Ovary (tissue), 9 donors: Measurements from ENCODE around the gene GDPGP1. TPM values are rescaled to one million over a fixed set of nuclear protein-coding genes. Genes with fewer than 3 reads are reported as not detected.

Experiments
- DNase-seq, 5 donors: peaks; one replicate each; pipeline ENCODE4 v3.0.0-alpha.2; 2019 to 2020
- H3K27ac ChIP-seq, 2 donors: fragments of 200-600 bp; one replicate each; pipeline versions ENCODE4 v1.5.1 to v1.8.0; 2019 to 2022
- H3K27me3 ChIP-seq: fragments of 200-600 bp; one replicate; pipeline ENCODE4 v1.8.0; 2022
- H3K36me3 ChIP-seq: fragments of 200-600 bp; sonication (generic); one replicate; pipeline ENCODE4 v1.5.1; 2019
- H3K4me1 ChIP-seq: one replicate; pipeline ENCODE4 v1.8.1; 2013; ENCODE audit warnings: mild to moderate bottlenecking, moderate library complexity; ENCODE audit not compliant: insufficient read depth
- H3K4me3 ChIP-seq: fragments of 200-600 bp; sonication (generic); one replicate; pipeline ENCODE4 v1.5.1; 2017
- H3K9me3 ChIP-seq, 2 donors: fragments of 200-600 bp in 1 of 2; sonication (generic) in 1 of 2; one replicate each; pipeline versions ENCODE4 v1.5.1 to v1.8.1; 2013 to 2019; ENCODE audit warnings: mild to moderate bottlenecking in 1 of 2, moderate library complexity in 1 of 2
- CTCF ChIP-seq, 3 donors: fragments of 450-650 bp in 2 of 3; fragments of 200-600 bp in 1 of 3; IDR thresholded peaks; one replicate each; pipeline versions ENCODE4 v1.5.1 to v1.8.0; 2016 to 2022; ENCODE audit warnings: antibody characterized with exemption in 3 of 3, mild to moderate bottlenecking in 1 of 3
- EP300 ChIP-seq: sonication (generic); formaldehyde crosslinking; IDR thresholded peaks from one replicate; pipeline ENCODE4 v1.6.1; 2017; ENCODE audit warnings: antibody characterized with exemption
- POLR2A ChIP-seq: fragments of 450-650 bp; IDR thresholded peaks from one replicate; pipeline ENCODE4 v1.6.1; 2017; ENCODE audit warnings: antibody characterized with exemption, mild to moderate bottlenecking, moderate library complexity
- WGBS, 3 donors: extraction: QIAGEN DNeasy Blood & Tissue Kit in 1 of 3; methylation state at CpG; one replicate each; pipeline versions ENCODE4 v1.1.5 to v1.1.7; 2013 to 2017; 5-methylcytosine and 5-hydroxymethylcytosine counted together
- intact Hi-C, 4 donors: fragments of 100-400 bp; cut with DNase I; formaldehyde crosslinking; loops; one replicate each; pipeline versions ENCODE4 v1.11.0 to v1.15.1; 2022 to 2023
- polyA plus RNA-seq, 2 donors: library from polyadenylated mRNA; stranded (reverse); fragments of 200-250 nt in 1 of 2; fragments of 350-450 nt in 1 of 2; fragmentation: Illumina TruSeq in 1 of 2; extraction: RNeasy Lipid Tissue Mini Kit (QIAGEN cat#74804) in 1 of 2; gene quantifications; one replicate each; pipeline ENCODE4 v1.2.3, GENCODE V29; 2013 to 2014
- total RNA-seq, 7 donors: library from RNA; depleted of rRNA in 2 of 7; stranded (reverse); fragments of >200 nt in 2 of 7; fragmentation: NEBNext Ultra II Directional in 3 of 7; extraction: Animal tissue kit (Norgen Biotek cat#: 25700) in 3 of 7; gene quantifications; one replicate each; pipeline versions ENCODE4 v1.1.0 to v1.2.4, GENCODE V29; 2016 to 2023
- donor health status: DM: no; HTN: no; CAD: no; lungs with moderate emphysema.
- donor health status: DM: no; HTN: no; CAD: no.
- donor health status: Bipolar disorder and iron deficiency.
- donor health status: DM: yes; HTN: yes; CAD: no.
- donor health status: DM: no; HTN: no; CAD: no.
- donor health status: DM: yes; HTN: yes; CAD: no.

GDPGP1 gene
- total and polyA plus RNA-seq, 9 donors, result 2.0 to 9.3 (median 5.8) TPM

GRCh38 chr15:90203473-90203872, 30.5 kb upstream of the GDPGP1 start:
- Histone ChIP-seq H3K9me3 (no peaks in the 10 kb centered on the region), H3K27ac (no peak overlapping the region), H3K27me3 (no peaks in the 10 kb centered on the region), H3K4me3 (no peak overlapping the region), H3K36me3 (no peaks in the 10 kb centered on the region), H3K4me1 (peaks cover 12% of the 10 kb centered on the region)
- intact Hi-C loops, result no loop called here
- TF ChIP-seq EP300 (no peak), POLR2A (no peak), CTCF (IDR thresholded peaks at IDR 0.05) (no peak)
- WGBS, 3 donors, result 95 to 98% (median 96%) methylated on average over 7 of the region's 7 CpGs
- no peak for DNase-seq

- intact Hi-C loops, result no loop called here
- H3K4me1 ChIP-seq, result peaks cover 12% of the 10 kb centered on the region
- H3K36me3 ChIP-seq, result no peaks in the 10 kb centered on the region
- H3K4me3 ChIP-seq, result no peak overlapping the region
- no peak for DNase-seq
- no peak for TF ChIP-seq EP300
- TF ChIP-seq CTCF (IDR thresholded peaks at IDR 0.05), result no peak
- no peak for TF ChIP-seq POLR2A
- H3K27ac ChIP-seq, result no peak overlapping the region
- no peaks in the 10 kb centered on the region for H3K9me3 ChIP-seq
- H3K27me3 ChIP-seq, result no peaks in the 10 kb centered on the region
- WGBS, 3 donors, result 66 to 76% (median 73%) methylated on average over 8 of the region's 8 CpGs
Measured at GRCh38 chr15:90203922-90204321, 30.1 kb upstream of the GDPGP1 start.

DNA sequence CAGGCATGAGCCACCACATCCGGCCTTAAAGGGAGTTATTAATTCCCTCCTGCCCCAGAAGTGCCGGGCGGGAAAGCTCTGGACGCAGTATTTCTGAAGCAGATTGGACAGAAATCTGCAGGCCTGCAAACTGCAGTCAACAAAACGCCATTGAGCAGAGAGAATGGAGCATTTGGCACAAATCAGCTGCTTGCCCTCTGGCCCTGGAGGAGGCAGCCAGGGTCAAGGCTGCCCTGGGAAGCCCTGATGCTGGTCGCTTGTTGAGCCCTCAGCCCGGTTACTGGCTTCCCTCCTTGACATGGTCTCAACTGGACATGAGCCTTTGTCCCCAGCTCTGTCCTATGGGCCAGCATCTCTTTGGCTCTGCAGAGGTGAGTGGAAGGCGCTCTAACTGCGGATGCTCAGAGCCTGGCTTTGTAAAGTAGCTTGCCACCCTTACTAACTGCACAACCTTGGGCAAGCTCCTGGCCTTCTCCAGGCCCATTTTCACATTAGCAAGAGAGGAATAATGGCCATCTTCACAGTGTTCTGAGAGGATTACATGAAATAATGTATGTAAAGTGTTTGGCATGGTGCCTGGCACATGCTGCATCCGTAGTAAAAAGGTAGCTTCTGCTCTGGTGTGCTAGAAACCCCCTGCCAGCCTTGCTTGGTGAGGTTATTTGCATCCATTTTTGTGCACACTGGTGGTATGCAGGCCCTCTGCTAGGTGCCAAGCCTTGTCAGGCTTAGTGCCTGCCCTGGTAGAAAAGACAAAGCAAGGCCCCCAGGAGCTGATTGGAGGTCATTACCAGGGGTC, 28.8 kb upstream of the GDPGP1 start:
- Histone ChIP-seq H3K36me3 (no peaks in the 10 kb centered on the region), H3K9me3 (no peaks in the 10 kb centered on the region), H3K27ac (no peak overlapping the region), H3K4me1 (peaks cover 12% of the 10 kb centered on the region), H3K27me3 (no peaks in the 10 kb centered on the region), H3K4me3 (no peak overlapping the region)
- no peak for TF ChIP-seq POLR2A
- no peak for TF ChIP-seq EP300
- TF ChIP-seq CTCF (IDR thresholded peaks at IDR 0.05), result no peak
- WGBS, 3 donors, result 73 to 77% (median 74%) methylated on average over 9 to 10 of the region's 10 CpGs
- intact Hi-C loops, result no loop called here
- no peak for DNase-seq

DNA sequence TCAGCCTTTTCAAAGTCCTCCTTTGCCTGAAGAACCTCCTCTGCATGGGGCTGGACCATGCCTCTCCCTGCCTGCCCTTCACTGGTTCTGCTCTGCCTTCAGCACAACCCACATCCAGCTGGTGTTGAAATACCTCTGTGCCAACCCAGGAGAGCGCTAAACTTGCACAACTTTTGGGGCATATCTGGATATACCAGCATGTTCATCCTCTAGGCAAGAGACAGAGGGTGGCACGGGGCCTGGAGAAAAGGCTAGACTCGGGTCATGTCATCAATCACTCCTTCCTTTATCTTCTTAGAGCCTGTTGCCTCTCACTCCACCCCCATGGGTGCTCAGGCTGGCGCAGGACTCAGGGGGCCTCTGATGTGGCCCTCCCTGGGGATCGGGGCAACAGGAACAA, 28.1 kb upstream of the GDPGP1 start:
- H3K27ac ChIP-seq, result no peak overlapping the region

More for the DNA sequence above, 28.1 kb upstream of the GDPGP1 start:
- DNase-seq, result peak in 1 of 5 donors; percentile 7
- Histone ChIP-seq H3K36me3 (no peaks in the 10 kb centered on the region), H3K9me3 (no peaks in the 10 kb centered on the region), H3K4me3 (no peak overlapping the region), H3K4me1 (peaks cover 9% of the 10 kb centered on the region), H3K27me3 (no peaks in the 10 kb centered on the region)
- 89 to 91% (median 90%) methylated on average over 5 of the region's 5 CpGs for WGBS, 3 donors
- intact Hi-C loops, result no loop called here
- TF ChIP-seq EP300, result no peak
- no peak for TF ChIP-seq POLR2A
- no peak for TF ChIP-seq CTCF (IDR thresholded peaks at IDR 0.05)
